Type B pancreatic cell (in vitro differentiated cells): ENCODE results near the gene NUDCD2. TPM values are rescaled to one million over a fixed set of nuclear protein-coding genes. Genes with fewer than 3 reads are reported as not detected.

ENCODE experiments used
- DNase-seq: peaks from one replicate; pipeline ENCODE4 v3.0.0; 2021; ENCODE audit warnings: mixed read lengths; ENCODE audit not compliant: unreplicated experiment; ENCODE audit errors: extremely low spot score
- H3K27ac Mint-ChIP-seq: 2 replicates; pipeline ENCODE4 v1.8.0; 2021; ENCODE audit warnings: mild to moderate bottlenecking, mixed read lengths
- H3K27me3 Mint-ChIP-seq: 2 replicates; pipeline ENCODE4 v1.8.0; 2021; ENCODE audit warnings: mixed read lengths
- H3K36me3 Mint-ChIP-seq: 2 replicates; pipeline ENCODE4 v1.8.0; 2021; ENCODE audit warnings: mixed read lengths
- H3K4me1 Mint-ChIP-seq: one replicate; pipeline ENCODE4 v1.8.0; 2021; ENCODE audit warnings: mixed read lengths; ENCODE audit not compliant: unreplicated experiment
- H3K4me3 Mint-ChIP-seq: 2 replicates; pipeline ENCODE4 v1.8.0; 2021; ENCODE audit warnings: mild to moderate bottlenecking, mixed read lengths
- H3K9me3 Mint-ChIP-seq: 2 replicates; pipeline ENCODE4 v1.8.0; 2021; ENCODE audit warnings: mixed read lengths
- total RNA-seq: library from RNA; stranded (reverse); gene quantifications from 2 replicates; pipeline ENCODE4 v1.2.1, GENCODE V29; 2021; ENCODE audit warnings: low replicate concordance
- TF ChIP-seq, protein P1 (sequence below): fragments of 200-600 bp; sonication (generic); conservative IDR thresholded peaks from 2 replicates; pipeline ENCODE4 v1.5.0; 2021; ENCODE audit warnings: antibody characterized with exemption, mild to moderate bottlenecking

Gene NUDCD2
- total RNA-seq, 1 donor from 2014 or later, result 30.4 TPM

DNA sequence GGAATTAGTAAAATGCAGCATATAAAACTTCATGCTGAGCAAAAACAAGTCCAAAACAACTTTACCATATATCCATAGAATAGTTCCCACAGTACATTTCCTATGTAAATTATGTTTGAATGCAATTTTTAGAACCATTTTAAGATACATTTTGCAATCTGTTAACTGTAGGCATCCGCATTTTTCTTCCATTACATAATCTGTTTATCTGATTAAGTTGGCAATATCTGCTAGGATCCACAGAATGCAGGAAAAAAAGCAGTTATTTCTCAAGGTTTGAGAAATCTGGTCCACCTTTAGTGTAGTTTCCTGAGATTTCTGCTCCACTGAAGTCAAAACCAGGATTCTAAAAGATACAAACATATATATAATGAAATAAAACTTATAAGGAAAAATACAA is 6.2 kb downstream of the NUDCD2 start:
- DNase-seq, result no peak
- Mint-ChIP-seq H3K4me3 (no peak overlapping the region), H3K27ac (no peak overlapping the region), H3K27me3 (no peaks in the 10 kb centered on the region), H3K36me3 (peaks cover 45% of the 10 kb centered on the region), H3K9me3 (no peaks in the 10 kb centered on the region), H3K4me1 (peaks cover 20% of the 10 kb centered on the region)
- TF ChIP-seq, protein P1, sequence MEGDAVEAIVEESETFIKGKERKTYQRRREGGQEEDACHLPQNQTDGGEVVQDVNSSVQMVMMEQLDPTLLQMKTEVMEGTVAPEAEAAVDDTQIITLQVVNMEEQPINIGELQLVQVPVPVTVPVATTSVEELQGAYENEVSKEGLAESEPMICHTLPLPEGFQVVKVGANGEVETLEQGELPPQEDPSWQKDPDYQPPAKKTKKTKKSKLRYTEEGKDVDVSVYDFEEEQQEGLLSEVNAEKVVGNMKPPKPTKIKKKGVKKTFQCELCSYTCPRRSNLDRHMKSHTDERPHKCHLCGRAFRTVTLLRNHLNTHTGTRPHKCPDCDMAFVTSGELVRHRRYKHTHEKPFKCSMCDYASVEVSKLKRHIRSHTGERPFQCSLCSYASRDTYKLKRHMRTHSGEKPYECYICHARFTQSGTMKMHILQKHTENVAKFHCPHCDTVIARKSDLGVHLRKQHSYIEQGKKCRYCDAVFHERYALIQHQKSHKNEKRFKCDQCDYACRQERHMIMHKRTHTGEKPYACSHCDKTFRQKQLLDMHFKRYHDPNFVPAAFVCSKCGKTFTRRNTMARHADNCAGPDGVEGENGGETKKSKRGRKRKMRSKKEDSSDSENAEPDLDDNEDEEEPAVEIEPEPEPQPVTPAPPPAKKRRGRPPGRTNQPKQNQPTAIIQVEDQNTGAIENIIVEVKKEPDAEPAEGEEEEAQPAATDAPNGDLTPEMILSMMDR, result no peak

GRCh38 chr5:163451489-163451888 is 8.4 kb downstream of the NUDCD2 start:
- DNase-seq, result no peak
- Mint-ChIP-seq H3K27ac (no peak overlapping the region), H3K27me3 (no peaks in the 10 kb centered on the region), H3K9me3 (no peaks in the 10 kb centered on the region), H3K4me3 (no peak overlapping the region), H3K4me1 (peaks cover 15% of the 10 kb centered on the region), H3K36me3 (peaks cover 63% of the 10 kb centered on the region)
- TF ChIP-seq, protein P1, result no peak

DNA sequence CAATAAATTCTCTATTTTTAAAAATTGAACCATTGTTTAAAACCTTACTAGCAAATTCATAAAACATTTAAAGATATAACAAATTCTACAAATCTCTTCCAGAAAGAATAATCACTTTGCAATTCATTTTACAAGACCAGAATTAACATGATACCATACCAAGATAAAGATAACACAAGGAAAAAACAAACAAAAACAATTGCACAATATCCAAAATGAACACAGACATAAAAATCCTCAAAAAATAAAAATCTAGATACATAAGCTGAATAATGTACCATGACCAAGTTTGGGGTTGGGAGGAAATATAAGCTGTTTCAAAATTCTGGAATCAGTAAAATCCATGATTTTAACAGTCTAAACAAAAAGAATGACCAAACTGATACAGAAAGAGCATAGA is 11.4 kb downstream of the NUDCD2 start:
- no peak overlapping the region for H3K27ac Mint-ChIP-seq
- TF ChIP-seq, protein P1, result no peak
- no peak overlapping the region for H3K4me3 Mint-ChIP-seq
- H3K4me1 Mint-ChIP-seq, result no peaks in the 10 kb centered on the region
- DNase-seq, result no peak
- H3K27me3 Mint-ChIP-seq, result no peaks in the 10 kb centered on the region
- peaks cover 47% of the 10 kb centered on the region for H3K36me3 Mint-ChIP-seq
- H3K9me3 Mint-ChIP-seq, result no peaks in the 10 kb centered on the region

GRCh38 chr5:163447875-163448274 is 12.0 kb downstream of the NUDCD2 start:
- DNase-seq, result no peak

DNA sequence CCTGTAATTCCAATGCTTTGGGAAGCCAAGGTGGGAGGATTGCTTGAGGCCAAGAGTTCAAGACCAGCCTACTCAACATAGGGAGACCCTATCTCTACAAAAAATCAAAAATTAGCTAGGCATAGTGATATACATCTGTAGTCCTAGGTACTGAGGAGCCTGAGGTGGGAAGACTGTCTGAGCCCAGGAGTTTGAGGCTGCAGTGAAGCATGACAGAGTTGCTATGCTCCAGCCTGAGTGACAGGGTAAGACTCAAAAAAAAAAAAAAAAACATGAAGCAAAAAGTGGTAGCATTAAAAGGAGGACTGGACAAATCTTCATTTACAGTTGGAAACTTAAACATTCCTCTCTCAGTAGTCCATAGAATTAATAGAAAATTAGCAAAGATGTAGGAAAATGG is 12.7 kb downstream of the NUDCD2 start:
- Mint-ChIP-seq H3K36me3 (peaks cover 47% of the 10 kb centered on the region), H3K27ac (no peak overlapping the region), H3K27me3 (no peaks in the 10 kb centered on the region), H3K4me1 (no peaks in the 10 kb centered on the region), H3K9me3 (no peaks in the 10 kb centered on the region), H3K4me3 (no peak overlapping the region)
- TF ChIP-seq, protein P1, result no peak
- DNase-seq, result no peak

More at GRCh38 chr5:163447875-163448274, 12.0 kb downstream of the NUDCD2 start:
- H3K9me3 Mint-ChIP-seq, result no peaks in the 10 kb centered on the region
- no peaks in the 10 kb centered on the region for H3K4me1 Mint-ChIP-seq
- no peak overlapping the region for H3K4me3 Mint-ChIP-seq
- TF ChIP-seq, protein P1, result no peak
- H3K27me3 Mint-ChIP-seq, result no peaks in the 10 kb centered on the region
- no peak overlapping the region for H3K27ac Mint-ChIP-seq
- H3K36me3 Mint-ChIP-seq, result peaks cover 46% of the 10 kb centered on the region

DNA sequence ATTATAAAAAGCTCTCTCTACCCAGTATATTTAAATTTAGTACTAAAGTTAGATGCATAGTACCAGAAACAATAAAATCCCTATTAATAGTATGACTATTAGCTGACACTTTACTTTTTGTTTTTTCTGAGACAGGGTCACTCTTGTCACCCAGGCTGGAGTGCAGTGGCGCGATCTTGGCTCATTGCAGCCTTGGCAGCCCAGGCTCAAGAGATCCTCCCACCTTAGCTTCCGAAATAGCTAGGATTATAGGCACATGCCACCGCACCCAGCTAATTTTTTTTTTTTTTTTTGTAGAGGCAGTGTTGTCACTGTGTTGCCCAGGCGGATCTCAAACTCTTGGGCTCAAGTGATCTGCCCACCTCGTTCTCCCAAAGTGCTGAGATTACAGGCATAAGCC is 14.6 kb downstream of the NUDCD2 start:
- Mint-ChIP-seq H3K4me1 (peaks cover 10% of the 10 kb centered on the region), H3K27ac (no peak overlapping the region), H3K9me3 (no peaks in the 10 kb centered on the region), H3K4me3 (no peak overlapping the region), H3K27me3 (no peaks in the 10 kb centered on the region), H3K36me3 (peaks cover 48% of the 10 kb centered on the region)
- DNase-seq, result no peak
- TF ChIP-seq, protein P1, result no peak
